Stimulated activated CD8-positive, alpha-beta memory T cell treated with anti-CD3 and anti-CD28 coated beads, Interleukin-2, amount 100 ng/mL, for 1 hour (primary cell): ENCODE data around the gene CHD6.

ENCODE experiments used
- DNase-seq, 2 donors: peaks; one replicate each; pipeline ENCODE4 v3.0.0-alpha.2; 2020; ENCODE audit warnings: low read depth in 2 of 2

The CHD6 gene

DNA sequence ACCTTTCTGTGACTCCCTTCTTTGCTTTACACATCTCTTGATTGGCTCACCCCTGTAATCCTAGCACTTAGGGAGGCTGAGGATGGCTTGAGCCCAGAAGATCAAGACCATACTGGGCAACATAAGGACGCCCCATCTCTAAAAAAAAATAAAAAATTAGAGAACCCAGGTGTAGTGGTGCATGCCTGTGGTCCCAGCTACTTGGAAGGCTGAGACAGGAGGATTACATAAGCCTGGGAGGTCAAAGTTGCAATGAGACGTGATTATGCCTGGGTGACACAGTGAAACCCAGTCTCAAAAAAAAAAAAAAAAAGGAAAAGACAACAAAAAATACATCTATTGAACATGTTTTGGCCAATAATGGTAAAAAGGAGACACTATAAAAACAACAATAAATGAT lies 37.8 kb downstream of the CHD6 start:
- DNase-seq, result no peak

DNA sequence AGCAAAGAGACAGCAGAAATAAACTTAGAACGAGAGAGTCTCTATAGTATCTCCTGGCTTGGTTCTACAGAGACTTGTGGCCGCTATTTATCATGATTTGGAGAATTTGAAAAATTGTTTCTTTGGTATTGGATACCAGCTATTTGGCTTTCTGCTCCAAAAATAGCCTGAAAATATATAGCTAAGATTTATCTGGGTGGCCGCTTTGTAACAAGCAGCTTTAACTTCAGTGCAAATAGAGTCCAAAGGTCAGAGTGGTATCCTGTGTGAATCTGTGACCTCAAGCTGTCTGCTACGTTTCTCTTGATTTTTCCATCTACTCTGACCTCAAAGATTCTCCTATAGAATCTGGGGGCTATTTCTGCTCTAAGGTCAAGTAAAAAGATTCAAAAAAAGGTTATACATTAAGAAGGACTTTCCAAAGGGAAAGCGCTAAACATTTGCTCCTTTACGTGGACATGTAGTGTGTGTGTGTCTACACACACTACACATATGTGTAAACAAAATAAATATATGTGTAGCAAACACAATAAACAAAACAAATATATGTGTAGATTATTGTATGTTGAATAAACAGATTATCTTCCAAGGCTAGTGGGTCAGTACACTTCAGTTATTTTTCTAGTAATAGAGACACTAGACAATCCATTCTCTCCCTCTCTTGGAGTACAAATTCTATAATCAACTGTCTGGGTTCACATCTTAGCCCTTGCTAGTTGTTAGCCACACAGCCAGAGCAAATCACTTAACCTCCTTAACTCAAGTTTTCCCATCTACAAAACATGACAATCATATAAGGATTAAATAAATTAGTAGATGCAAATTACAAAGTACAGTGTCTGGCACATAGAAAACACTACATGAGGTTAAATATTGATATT lies 40.8 kb downstream of the CHD6 start:
- DNase-seq, result no peak

DNA sequence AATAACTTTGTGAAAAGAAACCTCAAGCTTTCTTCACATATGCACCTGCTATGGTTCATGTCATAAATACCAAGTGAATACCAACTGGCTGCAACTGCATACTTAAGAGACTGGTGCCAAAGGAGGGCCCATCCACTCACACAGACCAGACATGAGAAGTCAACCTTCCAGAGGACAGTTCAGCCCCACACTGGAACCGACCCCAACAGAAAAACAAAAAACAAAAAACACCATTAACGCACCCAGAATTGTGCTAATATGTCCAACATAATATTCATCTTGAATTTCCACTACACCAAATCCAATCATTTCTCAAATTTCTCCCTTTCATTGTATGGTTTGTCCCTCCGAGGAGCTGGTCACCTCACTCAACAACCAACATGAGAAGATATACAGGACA lies 42.8 kb downstream of the CHD6 start:
- DNase-seq, result no peak

DNA sequence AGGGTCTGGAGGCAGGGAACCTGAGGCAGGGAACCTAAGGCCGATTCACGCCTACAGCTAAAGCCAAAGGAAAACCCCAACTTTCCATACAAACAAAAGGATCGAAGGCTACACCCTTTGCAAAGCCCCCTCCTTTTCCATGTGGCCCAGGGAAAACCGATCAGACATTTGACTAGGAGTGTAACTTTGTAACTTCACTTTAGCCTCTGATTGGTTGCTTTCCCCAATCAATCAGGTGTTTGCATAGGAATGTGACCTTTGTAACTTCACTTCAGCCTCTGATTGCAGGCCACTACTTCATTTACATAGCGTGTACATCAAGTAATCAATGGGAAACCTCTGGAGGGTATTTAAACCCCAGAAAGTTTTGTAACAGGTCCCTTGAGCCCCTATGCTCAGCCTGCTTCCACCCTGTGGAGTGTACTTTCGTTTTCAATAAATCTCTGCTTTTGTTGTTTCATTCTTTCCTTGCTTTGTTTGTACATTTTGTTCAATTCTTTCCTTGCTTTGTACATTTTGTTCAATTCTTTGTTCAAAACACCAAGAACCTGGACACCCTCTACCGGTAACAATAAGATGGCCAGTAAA lies 43.3 kb downstream of the CHD6 start:
- no peak for DNase-seq

DNA sequence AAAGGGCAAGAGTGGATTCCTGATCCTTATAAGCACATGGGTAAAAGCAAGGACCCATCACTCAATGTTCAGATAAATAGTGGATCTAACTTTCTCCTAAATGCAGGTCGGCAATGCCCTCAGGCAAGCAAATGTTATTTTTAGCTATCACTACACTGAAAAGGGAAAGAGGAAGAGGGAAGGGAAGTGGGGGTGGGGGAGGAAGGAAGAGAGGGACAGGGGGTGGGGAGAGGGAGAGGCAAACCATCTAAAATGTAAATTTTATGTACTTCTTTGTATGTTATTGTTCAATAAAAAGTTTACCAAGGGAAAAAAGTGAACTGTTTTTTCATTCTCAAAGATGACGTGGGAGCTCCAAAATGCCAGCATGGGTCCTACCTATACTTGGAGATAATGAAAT lies 44.2 kb downstream of the CHD6 start:
- DNase-seq, result no peak

DNA sequence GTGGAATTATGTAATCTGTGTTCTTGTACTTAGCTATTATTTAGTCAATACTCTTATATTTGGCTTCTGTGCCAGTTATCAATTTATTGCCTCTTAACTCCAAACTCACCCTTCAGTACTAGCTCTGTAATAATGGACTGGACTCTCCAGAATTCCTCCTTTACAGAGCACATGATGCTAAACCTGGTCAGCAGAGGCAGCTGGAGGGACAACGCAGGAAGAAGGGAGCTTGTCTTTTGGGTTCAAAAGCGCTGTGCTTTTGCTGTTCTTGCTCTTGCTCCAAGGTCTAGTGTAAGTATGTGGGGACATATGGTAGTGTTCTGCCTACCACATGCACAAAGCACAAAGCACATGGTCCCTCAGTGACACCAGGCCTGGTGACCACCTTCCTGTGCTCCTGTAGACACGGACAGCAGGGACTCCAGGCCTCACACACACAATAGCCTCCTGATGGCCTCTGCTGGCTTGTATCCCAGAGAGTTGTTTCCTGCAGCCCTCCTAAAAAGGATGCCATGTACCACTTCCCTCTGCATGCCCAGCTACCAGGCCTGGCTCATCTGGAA lies 46.1 kb downstream of the CHD6 start:
- DNase-seq, result no peak

DNA sequence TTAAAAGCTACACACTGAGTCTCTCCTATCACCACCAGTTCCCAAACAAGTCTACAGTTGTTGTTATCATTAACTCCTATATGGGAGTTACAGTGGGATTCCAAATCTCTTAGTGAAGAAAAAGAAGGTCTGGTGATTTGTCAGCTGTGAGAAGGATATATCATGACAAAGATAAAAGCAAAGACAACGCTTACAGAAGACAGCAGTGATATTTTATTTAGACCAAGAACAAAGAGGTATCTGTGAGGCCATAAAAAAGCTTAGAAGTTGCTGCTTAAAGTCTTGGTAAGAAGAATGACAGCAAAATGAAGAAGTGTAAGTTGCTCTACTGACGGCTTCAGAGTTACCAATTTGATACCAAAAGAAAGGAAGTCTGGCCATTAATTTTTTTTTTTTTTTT lies 47.2 kb downstream of the CHD6 start:
- DNase-seq, result no peak

DNA sequence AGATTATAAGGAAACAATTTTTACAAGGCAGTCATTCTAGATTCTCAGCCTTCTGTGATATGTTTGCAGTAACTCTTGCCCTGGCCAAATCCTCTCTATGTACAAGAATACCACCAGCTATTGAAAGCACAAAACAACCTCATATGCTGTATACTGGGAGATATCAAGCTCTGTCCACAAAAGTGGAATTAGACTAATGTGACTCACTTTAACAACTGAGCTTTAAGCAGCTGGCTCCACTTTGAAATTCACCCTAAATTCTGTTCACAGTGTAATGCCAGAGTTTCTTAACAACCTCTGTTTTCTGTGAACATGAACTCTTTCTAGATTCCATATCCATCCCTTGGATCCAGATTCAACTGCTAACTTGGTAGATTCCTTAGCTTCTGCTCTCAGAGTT lies 47.6 kb downstream of the CHD6 start:
- no peak for DNase-seq

DNA sequence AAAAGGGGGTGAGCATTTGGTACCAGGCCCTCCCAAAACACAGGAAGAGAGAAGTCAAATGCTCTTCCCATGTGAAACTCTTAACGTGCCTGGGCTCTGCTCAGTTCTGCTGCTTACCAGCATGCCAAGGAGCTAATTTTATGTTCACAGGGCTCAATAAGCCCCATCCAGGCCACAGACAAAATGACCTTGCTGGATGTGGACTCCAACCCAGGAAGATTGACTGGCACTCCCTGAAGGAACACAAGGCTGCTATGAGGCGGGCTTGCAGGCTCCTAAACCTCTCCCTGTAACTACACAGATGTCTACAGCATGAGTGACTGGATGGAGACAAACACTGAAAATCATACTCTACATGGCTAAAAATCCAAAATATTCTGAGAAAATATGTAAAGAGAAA lies 50.6 kb downstream of the CHD6 start:
- no peak for DNase-seq

DNA sequence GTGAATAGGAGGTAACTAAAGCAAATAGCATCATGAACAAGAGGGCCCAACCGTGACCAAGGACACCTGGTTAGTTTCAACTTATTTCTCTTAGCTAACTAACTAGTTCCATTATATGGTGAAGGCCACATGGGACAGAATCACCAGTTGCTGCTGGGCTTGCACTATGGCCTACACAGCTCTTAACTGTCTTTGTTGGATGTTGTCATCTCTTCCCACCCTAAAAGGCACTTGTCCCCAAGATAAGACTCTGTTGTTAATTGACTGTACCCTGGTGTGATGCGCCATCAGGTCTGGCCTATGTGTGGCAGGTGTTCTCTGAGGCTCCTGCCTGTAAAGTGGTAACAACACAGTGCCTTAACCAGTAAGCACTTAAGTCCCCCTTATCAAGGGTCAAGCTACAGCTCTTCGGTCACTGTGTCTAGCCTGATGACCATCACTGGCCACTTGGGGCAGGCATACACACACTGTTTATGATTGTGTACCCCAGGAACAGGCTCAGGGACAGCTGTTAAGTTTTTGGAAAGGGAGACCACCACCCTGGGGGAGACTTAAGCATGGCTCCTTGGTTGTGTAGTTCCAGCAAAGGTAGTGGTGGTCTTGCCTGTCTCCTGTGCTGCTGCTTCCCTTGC lies 51.2 kb downstream of the CHD6 start:
- DNase-seq, result no peak

DNA sequence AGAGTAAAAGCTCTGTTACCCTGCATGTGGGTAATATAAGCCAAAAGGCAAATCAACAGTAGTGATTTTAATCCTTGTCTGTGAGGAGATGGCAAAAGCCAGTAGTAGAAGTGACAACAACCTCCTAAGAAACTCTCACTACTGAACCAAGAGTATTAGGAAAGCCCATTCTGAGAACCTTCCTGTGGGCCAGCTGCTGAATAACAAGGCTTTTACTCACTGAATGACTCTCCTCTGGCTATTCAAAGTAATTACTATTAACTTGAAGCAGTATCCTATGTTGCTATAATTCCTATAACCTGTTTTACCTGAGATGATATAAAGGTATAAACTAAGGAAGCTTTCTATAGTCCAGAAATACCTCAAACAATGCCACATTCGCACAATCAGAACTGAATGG lies 55.1 kb downstream of the CHD6 start:
- DNase-seq, result no peak

DNA sequence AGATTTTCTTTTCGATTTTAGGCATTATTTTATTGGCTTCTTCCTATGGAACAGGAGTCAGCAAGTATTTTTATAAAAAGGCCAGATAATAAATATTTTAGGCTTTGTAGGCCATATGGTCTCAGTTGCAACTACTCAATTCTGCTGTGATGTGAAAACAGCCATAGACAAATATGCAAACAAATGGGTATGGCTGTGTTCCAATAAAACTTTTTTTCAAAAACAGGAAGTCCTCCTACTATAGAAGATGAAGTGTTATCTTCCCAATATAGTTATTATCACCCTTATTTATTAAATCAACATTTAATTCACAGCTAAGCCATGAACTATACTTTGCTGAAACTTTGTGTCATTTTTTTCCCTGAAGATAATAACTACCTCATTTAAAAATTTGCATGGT lies 57.2 kb downstream of the CHD6 start:
- DNase-seq, result no peak

DNA sequence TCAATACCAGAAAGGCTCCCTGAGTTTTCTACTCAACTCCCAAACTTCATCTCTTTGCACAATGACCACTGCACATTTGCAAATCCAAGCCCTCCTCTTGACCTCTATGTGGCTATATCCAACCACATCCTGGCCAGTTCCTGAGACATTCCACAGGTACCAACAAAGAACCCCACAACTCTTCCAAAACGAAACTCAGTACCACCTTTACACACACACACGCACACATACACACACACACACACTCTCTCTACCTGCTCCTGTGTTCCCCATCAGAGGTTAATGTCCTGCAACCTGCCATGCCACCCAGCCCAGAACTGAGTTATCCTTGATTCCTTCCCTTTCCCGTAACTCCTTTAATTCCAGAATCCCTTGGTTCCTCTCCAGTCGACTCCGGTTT lies 58.5 kb downstream of the CHD6 start:
- no peak for DNase-seq

DNA sequence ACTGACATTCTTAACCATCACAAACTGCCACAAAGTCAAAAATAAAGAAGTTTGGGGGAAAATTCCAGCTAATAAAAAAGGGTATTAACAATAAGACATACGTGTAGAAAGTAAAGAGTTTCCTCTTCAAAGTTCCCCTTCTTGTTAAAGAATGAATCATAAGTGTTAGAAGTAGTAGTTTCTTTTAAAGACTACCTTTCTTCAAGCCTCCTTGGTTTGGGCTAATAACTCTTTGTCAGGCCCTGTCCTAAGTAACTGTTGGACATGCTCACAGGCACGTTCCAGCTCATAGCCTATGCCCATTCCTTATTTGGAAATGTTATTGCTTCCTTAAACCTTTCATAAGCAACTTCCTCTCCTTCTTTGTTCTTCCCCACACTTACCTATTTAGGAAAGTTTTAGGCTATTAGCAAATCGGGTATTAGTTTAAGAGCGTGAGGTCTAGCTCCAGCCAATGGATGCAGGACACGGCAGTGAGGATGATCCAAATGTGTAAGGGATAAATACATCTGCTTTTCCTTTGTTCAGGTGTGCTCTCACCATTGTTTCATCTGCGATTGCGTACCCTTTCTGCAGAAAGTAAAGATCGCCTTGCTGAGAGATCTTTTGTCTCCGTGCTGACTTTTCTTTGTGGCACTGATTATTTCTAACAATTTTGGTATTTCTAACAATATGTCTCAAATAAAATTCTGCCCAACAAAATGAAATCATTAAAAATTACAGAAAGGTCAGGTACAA lies 64.9 kb downstream of the CHD6 start:
- DNase-seq, result no peak

DNA sequence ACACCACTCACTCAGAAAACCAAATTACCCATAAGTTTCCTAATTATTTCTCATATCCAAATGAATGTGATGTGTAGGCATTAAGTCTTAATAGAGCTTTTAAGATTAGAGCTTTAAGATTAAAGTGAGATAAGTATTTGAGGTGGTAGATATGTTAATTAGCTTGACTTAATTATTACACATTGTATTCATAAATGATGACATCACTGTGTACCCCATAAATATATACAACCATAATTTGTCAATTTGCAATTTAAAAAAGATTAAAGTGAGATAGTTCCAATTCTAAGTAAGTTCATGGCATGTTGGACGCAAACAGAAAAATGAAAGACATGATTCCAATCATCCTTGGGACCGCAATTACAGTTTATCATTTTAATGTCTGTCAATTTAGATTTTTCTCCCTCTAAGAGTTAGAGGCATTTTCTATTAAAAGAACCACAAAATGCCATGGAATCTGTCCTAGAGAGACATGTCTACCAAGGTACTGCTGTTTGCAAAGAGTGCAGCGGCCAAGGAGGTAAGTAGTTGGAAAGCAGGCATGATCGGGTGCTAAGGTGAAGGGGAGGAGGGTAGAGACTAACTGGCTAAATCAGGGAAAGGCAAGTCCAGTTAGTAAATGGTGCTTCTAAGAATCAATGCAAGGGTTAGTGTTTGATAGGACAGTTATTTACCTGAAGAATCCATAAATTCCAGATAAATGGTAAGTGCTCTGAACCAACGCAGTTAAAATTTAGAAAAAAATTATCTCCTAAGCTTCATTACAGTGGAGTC lies 65.7 kb downstream of the CHD6 start:
- DNase-seq, result no peak

DNA sequence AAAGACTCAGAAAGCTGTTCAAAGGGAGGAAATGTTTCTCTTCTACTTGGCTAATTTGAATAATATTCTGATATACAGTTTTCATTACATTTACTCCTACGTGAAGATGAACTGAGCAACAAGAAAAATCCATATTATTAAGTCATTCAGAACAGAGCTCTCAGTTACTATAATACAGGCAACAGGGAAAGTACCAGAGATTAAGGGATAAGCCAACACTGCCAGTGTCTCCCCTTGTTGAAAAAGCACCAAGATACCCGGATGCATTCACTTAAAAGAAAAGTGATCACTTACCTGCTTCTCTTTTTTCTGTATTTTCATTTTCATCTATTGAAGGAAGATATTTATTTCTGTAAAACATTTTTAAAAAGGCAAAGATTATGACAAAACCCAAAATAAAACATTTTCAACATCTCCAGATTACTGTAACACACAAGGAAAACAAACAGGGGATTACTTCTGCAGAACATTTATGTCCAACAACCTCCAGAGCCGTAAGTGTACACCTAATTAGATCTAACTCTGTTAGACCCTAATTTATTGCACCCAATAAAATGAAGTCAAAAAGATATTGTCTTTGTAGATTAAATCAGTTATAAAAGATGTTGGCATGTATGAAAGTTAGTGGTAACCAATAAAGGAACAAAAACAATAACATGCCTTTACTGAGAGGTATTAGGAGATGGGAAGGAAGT lies 67.0 kb downstream of the CHD6 start:
- no peak for DNase-seq

DNA sequence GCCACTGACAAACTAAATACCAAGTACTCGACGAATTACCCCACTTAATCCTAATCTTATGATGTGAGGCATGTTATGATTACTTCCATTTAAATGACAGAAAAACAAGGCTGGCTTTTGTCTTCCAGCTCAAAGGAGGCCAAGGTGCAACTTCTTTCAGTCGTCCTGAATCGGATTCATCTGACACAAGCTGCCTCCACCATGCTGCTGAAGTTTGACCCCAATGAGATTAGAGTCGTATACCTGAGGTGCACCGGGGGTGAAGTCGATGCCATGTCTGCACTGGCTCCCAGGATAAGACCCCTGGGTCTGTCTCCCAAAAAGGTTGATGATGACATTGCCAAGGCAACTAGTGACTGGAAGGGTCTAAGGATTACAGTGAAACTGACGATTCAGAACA lies 71.0 kb downstream of the CHD6 start:
- DNase-seq, result no peak

DNA sequence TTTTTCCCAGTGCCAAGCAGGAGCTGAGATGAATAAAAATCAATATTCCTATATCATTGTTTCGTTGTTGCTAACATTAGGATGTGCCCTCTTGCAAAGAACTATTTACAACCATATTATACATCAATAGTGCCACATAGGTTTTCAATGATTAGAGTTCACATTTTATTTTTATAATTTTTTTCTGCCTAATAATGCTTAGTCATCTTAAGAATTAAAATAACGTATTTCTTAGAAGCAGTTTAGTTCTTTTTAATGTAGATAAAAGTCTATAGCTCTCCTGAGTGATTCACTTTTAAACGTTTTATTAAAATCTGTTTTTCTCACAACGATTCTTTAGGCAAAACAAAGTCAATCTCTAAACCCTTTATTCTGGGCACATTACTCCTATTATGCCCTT lies 71.6 kb downstream of the CHD6 start:
- no peak for DNase-seq

DNA sequence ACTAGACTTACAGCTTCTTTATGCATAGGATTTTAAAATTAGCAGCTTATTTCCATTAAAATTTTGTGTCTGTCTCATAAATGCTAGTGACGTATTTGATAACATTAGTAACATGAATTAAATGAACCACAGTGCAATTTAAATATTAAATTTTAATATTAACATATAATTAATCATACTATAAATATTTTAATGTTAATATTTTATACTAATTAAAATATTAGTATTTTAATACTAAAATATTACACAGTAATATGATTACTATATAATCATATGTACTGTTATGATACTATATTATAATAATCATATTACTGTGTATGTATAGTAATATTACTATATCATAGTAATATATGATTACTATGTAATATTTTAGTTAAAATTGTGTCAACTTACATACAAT lies 73.7 kb downstream of the CHD6 start:
- no peak for DNase-seq

DNA sequence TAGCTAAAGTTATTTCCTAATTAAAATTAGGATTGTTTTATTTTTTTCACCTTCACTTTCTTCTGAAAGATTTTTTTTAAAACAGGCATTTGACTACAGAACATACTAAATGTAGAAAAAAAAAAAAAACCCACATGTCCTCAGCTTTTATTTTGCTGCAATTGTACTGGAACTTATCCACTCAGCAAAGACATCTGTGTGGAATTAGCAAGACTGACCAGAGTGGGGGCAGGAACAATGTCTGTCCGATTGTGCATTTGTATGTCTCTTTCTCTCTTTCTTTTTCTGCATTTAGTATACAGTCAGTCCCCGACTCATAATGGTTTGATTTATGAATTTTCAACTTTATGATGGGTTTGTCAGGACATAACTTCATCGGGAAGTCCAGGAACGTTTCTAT lies 77.3 kb downstream of the CHD6 start:
- DNase-seq, result no peak

DNA sequence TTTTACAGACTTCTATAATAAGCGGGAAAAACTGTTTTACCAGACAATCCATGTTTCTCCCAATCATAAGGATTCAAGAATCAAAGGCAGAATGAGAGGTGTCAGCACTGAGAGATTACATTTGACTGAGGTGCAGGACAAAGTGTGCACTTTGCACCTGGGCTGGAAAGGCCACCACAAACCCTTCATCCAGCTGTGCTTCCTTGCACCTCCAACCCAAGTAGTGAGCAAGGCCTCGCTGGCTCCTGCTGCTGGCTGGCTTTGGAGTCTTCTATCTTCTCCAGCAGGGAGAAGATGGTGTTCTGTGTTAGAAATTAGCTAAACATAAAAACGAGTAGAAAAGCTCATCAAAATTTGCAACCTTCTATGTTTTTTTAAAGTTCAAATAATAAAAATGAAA lies 77.7 kb downstream of the CHD6 start:
- no peak for DNase-seq
